Measurements from ENCODE around the gene PRDM12. TPM values are rescaled to one million over a fixed set of nuclear protein-coding genes. Genes with fewer than 3 reads are reported as not detected.

PRDM12 gene
- total RNA-seq, 1 donor from 2014 or later = 0.08 TPM

GRCh38 chr9:130635721-130636647, 28.4 kb upstream of the PRDM12 start:
- no peak for ATAC-seq
- DNase-seq (ENCODE audit: low spot score) = no peak

- no peak for ATAC-seq
- DNase-seq (ENCODE audit: low spot score) = no peak
These were observed 27.8 kb upstream of the PRDM12 start for GRCh38 chr9:130636648-130637020.

GRCh38 chr9:130638284-130639123, 25.9 kb upstream of the PRDM12 start:
- ATAC-seq = no peak
- no peak for DNase-seq (ENCODE audit: low spot score)

- DNase-seq (ENCODE audit: low spot score) (no peak), ATAC-seq (no peak)
These were observed 25.1 kb upstream of the PRDM12 start for GRCh38 chr9:130639124-130639765.

GRCh38 chr9:130639866-130640555, 24.4 kb upstream of the PRDM12 start:
- DNase-seq (ENCODE audit: low spot score) (no peak), ATAC-seq (peak; percentile 13)

- no peak for DNase-seq (ENCODE audit: low spot score)
- peak; percentile 25 for ATAC-seq
These were observed 23.7 kb upstream of the PRDM12 start for GRCh38 chr9:130640681-130641080.

GRCh38 chr9:130642926-130643325, 21.5 kb upstream of the PRDM12 start:
- DNase-seq (ENCODE audit: low spot score) (no peak), ATAC-seq (no peak)

- no peak for DNase-seq (ENCODE audit: low spot score)
These were observed 13.2 kb upstream of the PRDM12 start for GRCh38 chr9:130651221-130651620.

GRCh38 chr9:130651752-130652151, 12.6 kb upstream of the PRDM12 start:
- DNase-seq (ENCODE audit: low spot score) (no peak), ATAC-seq (no peak)

More at GRCh38 chr9:130651221-130651620, 13.2 kb upstream of the PRDM12 start:
- ATAC-seq = no peak

GRCh38 chr9:130654879-130655278, 9.5 kb upstream of the PRDM12 start:
- ATAC-seq = no peak
- DNase-seq (ENCODE audit: low spot score) = no peak

GRCh38 chr9:130658893-130659698, 5.3 kb upstream of the PRDM12 start:
- DNase-seq (ENCODE audit: low spot score) (no peak), ATAC-seq (no peak)

GRCh38 chr9:130659699-130660248, 4.6 kb upstream of the PRDM12 start:
- ATAC-seq = no peak
- DNase-seq (ENCODE audit: low spot score) = no peak

GRCh38 chr9:130660326-130660682, 4.1 kb upstream of the PRDM12 start:
- ATAC-seq (no peak), DNase-seq (ENCODE audit: low spot score) (no peak)

GRCh38 chr9:130660683-130661450, 3.5 kb upstream of the PRDM12 start:
- DNase-seq (ENCODE audit: low spot score) (no peak), ATAC-seq (peak; percentile 42)

- DNase-seq (ENCODE audit: low spot score) = no peak
- ATAC-seq = no peak
These were observed 2.8 kb upstream of the PRDM12 start for GRCh38 chr9:130661451-130662098.

- no peak for DNase-seq (ENCODE audit: low spot score)
These were observed 2.1 kb upstream of the PRDM12 start for GRCh38 chr9:130662099-130662969.

GRCh38 chr9:130662970-130663257, 1.5 kb upstream of the PRDM12 start:
- DNase-seq (ENCODE audit: low spot score) = no peak
- ATAC-seq = no peak

More at GRCh38 chr9:130662099-130662969, 2.1 kb upstream of the PRDM12 start:
- no peak for ATAC-seq
